Measurements from ENCODE around the gene HNRNPL.
"Not testable (repeated sequence)": the region's sequence is repeated elsewhere in the genome, so short reads cannot be mapped to it uniquely, and the experiment has no call there.

HNRNPL gene

GRCh38 chr19:38829203-38829602, 20.6 kb downstream of the HNRNPL start:
- DNase-seq (ENCODE audit: low spot score), result not testable (repeated sequence)

- DNase-seq (ENCODE audit: low spot score), result no peak
Observed at GRCh38 chr19:38826856-38827551, 22.8 kb downstream of the HNRNPL start.

GRCh38 chr19:38825936-38826335, 23.9 kb downstream of the HNRNPL start:
- not testable (repeated sequence) for DNase-seq (ENCODE audit: low spot score)

GRCh38 chr19:38821230-38821825, 28.5 kb downstream of the HNRNPL start:
- DNase-seq (ENCODE audit: low spot score), result not testable (repeated sequence)

GRCh38 chr19:38819231-38819920, 30.4 kb downstream of the HNRNPL start:
- DNase-seq (ENCODE audit: low spot score), result peak; percentile 42

GRCh38 chr19:38817081-38817480, 32.7 kb downstream of the HNRNPL start:
- no peak for DNase-seq (ENCODE audit: low spot score)

- no peak for DNase-seq (ENCODE audit: low spot score)
Observed at GRCh38 chr19:38816131-38816750, 33.5 kb downstream of the HNRNPL start.

- DNase-seq (ENCODE audit: low spot score), result peak; percentile 73
Observed at GRCh38 chr19:38815059-38816001, 34.5 kb downstream of the HNRNPL start.

GRCh38 chr19:38813932-38814331, 35.9 kb downstream of the HNRNPL start:
- DNase-seq (ENCODE audit: low spot score), result not testable (repeated sequence)

GRCh38 chr19:38813323-38813722, 36.5 kb downstream of the HNRNPL start:
- DNase-seq (ENCODE audit: low spot score), result no peak

GRCh38 chr19:38812841-38813320, 36.9 kb downstream of the HNRNPL start, which contains the start of gene LGALS4:
Gene LGALS4, minus strand, starts transcription at chr19:38812945. Its CDS starts 59 bp downstream, at chr19:38812886.
- peak; percentile 23 for DNase-seq (ENCODE audit: low spot score)

- DNase-seq (ENCODE audit: low spot score), result peak; percentile 21
Observed at GRCh38 chr19:38812009-38812840, 37.6 kb downstream of the HNRNPL start.

- DNase-seq (ENCODE audit: low spot score), result no peak
Observed at GRCh38 chr19:38809592-38810252, 40.1 kb downstream of the HNRNPL start.

- no peak for DNase-seq (ENCODE audit: low spot score)
Observed at GRCh38 chr19:38808741-38809140, 41.0 kb downstream of the HNRNPL start.

- DNase-seq (ENCODE audit: low spot score), result not testable (repeated sequence)
Observed at GRCh38 chr19:38807374-38808098, 42.2 kb downstream of the HNRNPL start.

GRCh38 chr19:38806371-38806770, 43.4 kb downstream of the HNRNPL start:
- DNase-seq (ENCODE audit: low spot score), result peak; percentile 6

- peak; percentile 6 for DNase-seq (ENCODE audit: low spot score)
Observed at GRCh38 chr19:38805180-38805579, 44.6 kb downstream of the HNRNPL start.

GRCh38 chr19:38803543-38803942, 46.2 kb downstream of the HNRNPL start:
- DNase-seq (ENCODE audit: low spot score), result peak; percentile 4

Data from iPS-NIHi11 (cell line).